Measurements from ENCODE around the gene CWF19L2. TPM values are rescaled to one million over a fixed set of nuclear protein-coding genes. Genes with fewer than 3 reads are reported as not detected.

The CWF19L2 gene
- total and polyA plus RNA-seq, 2 of the 8 experiments (the other 6 are each of a cell fraction or from before 2014, with no cell fraction given): 2.2 to 16.6 TPM

DNA sequence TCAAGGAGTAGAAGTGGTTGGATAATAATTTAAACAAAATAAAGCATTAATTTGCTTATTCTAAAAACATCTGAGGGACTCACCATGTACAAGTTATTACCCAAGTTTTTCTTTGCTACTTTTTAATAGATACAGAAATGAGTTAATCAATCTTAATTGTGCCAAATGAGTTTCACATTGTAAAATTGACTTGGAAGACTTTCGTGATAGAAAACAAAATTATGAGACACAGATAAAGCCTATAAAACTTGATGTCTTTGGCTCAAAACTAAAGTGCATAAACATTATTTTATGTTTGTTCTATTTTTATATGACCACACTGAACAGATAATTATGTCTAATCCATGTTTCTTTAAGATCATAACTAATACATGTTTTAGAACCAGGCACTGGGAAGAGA lies 10.1 kb upstream of the CWF19L2 start:
- no peak overlapping the region for H4K8ac ChIP-seq (ENCODE audit: extremely low read depth, insufficient read depth, low read length)
- no peak overlapping the region for H3K27ac ChIP-seq (ENCODE audit: low read depth, low read length)
- no peaks in the 10 kb centered on the region for H3K36me3 ChIP-seq (ENCODE audit: control insufficient read depth in 2 of 4, insufficient read depth in 4 of 4, low read length in 3 of 4)
- H3K4ac ChIP-seq (replicated peaks; ENCODE audit: insufficient read length, low read depth, low read length): no peak overlapping the region
- no peak overlapping the region for H3K4me2 ChIP-seq (ENCODE audit: insufficient read depth in 1 of 2, low read depth in 2 of 2, low read length in 2 of 2)
- no peak overlapping the region for H2BK120ac ChIP-seq (replicated peaks; ENCODE audit: low read depth, low read length)
- DNase-seq (ENCODE audit: low read depth in 1 of 2, low spot score in 2 of 2) (no peak), FAIRE-seq (no peak)
- no peaks in the 10 kb centered on the region for H3K23me2 ChIP-seq (ENCODE audit: low read depth, low read length)
- no peak overlapping the region for H2AFZ ChIP-seq (ENCODE audit: low read length)
- no peak overlapping the region for H3K18ac ChIP-seq (ENCODE audit: extremely low read depth, low read length)
- 90% methylated on average over 1 of the region's 1 CpG; no CpG with 5 or more reads in 1 of the 2 experiments for WGBS, 2 experiments (ENCODE audit: extremely low coverage in 1 of 2, insufficient coverage in 1 of 2, insufficient read length in 1 of 2, insufficient replicate concordance in 2 of 2, low coverage in 1 of 2, low lambda C conversion rate in 2 of 2, missing lambda C conversion rate in 1 of 2)
- no peak overlapping the region for H3K4me3 ChIP-seq (ENCODE audit: extremely low read depth in 1 of 4, insufficient read depth in 2 of 4, low read depth in 3 of 4, low read length in 4 of 4)
- H2BK20ac ChIP-seq (ENCODE audit: low read length): no peak overlapping the region
- ChIA-PET CTCF (ENCODE audit: partially characterized antibody) (no interaction called here), POLR2A (ENCODE audit: partially characterized antibody) (no interaction called here)
- H4K20me1 ChIP-seq (replicated peaks in 1 of 2; ENCODE audit: control insufficient read depth in 1 of 2, insufficient read depth in 2 of 2, low read length in 2 of 2): no peaks in the 10 kb centered on the region
- no peak overlapping the region for H3K9ac ChIP-seq (replicated peaks in 1 of 4; ENCODE audit: extremely low read depth in 1 of 4, low read depth in 3 of 4, low read length in 3 of 4)
- no peak overlapping the region for H4K91ac ChIP-seq (replicated peaks; ENCODE audit: insufficient read length, low read length)
- no peaks in the 10 kb centered on the region for H3K4me1 ChIP-seq (replicated peaks in 1 of 4; ENCODE audit: control insufficient read depth in 3 of 4, insufficient read depth in 4 of 4, low read length in 3 of 4)
- no peak overlapping the region for H2BK5ac ChIP-seq (ENCODE audit: low read depth, low read length)
- no peak overlapping the region for H2BK12ac ChIP-seq (ENCODE audit: low read depth, low read length)
- no peak overlapping the region for H3K23ac ChIP-seq (ENCODE audit: insufficient read length)
- H3K56ac ChIP-seq (replicated peaks; ENCODE audit: insufficient read length, low read depth, low read length): no peak overlapping the region
- no peak for TF ChIP-seq YY1 (IDR thresholded peaks at IDR 0.05; ENCODE audit: low read depth, low read length)
- TF ChIP-seq CHD2 (IDR thresholded peaks at IDR 0.05; ENCODE audit: low read length): no peak
- TF ChIP-seq CBX5 (IDR thresholded peaks at IDR 0.05; ENCODE audit: low read depth, low read length): no peak
- no peak for TF ChIP-seq POU5F1 (IDR thresholded peaks at IDR 0.05; ENCODE audit: low read depth, low read length)
- TF ChIP-seq SRF (IDR thresholded peaks at IDR 0.05; ENCODE audit: low read depth, low read length): no peak
- no peak for TF ChIP-seq CTBP2 (IDR thresholded peaks at IDR 0.05; ENCODE audit: borderline replicate concordance, insufficient read depth, insufficient read length, low read length)
- TF ChIP-seq CHD1 (IDR thresholded peaks at IDR 0.05; ENCODE audit: low read depth, low read length): no peak
- no peak for TF ChIP-seq CBX8 (IDR thresholded peaks at IDR 0.05; ENCODE audit: borderline replicate concordance, low read depth, low read length)
- TF ChIP-seq, protein P1, sequence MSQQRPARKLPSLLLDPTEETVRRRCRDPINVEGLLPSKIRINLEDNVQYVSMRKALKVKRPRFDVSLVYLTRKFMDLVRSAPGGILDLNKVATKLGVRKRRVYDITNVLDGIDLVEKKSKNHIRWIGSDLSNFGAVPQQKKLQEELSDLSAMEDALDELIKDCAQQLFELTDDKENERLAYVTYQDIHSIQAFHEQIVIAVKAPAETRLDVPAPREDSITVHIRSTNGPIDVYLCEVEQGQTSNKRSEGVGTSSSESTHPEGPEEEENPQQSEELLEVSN (IDR thresholded peaks at IDR 0.05): no peak
- TF ChIP-seq TBP (IDR thresholded peaks at IDR 0.05; ENCODE audit: low read depth, low read length): no peak
- TF ChIP-seq EGR1 (IDR thresholded peaks at IDR 0.05; ENCODE audit: borderline replicate concordance, low read depth, low read length): no peak
- TF ChIP-seq, protein P2, sequence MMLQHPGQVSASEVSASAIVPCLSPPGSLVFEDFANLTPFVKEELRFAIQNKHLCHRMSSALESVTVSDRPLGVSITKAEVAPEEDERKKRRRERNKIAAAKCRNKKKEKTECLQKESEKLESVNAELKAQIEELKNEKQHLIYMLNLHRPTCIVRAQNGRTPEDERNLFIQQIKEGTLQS (IDR thresholded peaks at IDR 0.05; ENCODE audit: insufficient read depth, low read depth, low read length): no peak
- H4K5ac ChIP-seq (ENCODE audit: insufficient read length, low read depth, low read length): no peak overlapping the region
- H2BK15ac ChIP-seq (ENCODE audit: low read length): no peak overlapping the region
- H2AK5ac ChIP-seq (ENCODE audit: low read depth, low read length): no peak overlapping the region
- no peaks in the 10 kb centered on the region for H3K79me1 ChIP-seq (ENCODE audit: low read depth, low read length)
- H3K9me3 ChIP-seq (ENCODE audit: insufficient read depth in 2 of 2, low read depth in 1 of 2, low read length in 1 of 2): peaks cover 0 to 2% of the 10 kb centered on the region in 2 experiments; a peak in 1 of 4 replicates
- no peaks in the 10 kb centered on the region for H3K27me3 ChIP-seq (replicated peaks in 1 of 4; ENCODE audit: control insufficient read depth in 3 of 4, extremely low read depth in 1 of 4, insufficient read depth in 3 of 4, low read length in 3 of 4)
- no peak overlapping the region for H3K14ac ChIP-seq (ENCODE audit: insufficient read length)
- H3K79me2 ChIP-seq (ENCODE audit: control insufficient read depth in 1 of 2, insufficient read depth in 2 of 2, low read length in 2 of 2): no peaks in the 10 kb centered on the region
